GM18907 (cell line): Measurements from ENCODE around the gene MVB12B.

Source experiments
- ATAC-seq: cut with Tn5 transposase; IDR thresholded peaks from one replicate; pipeline ENCODE4 v1.9.1; 2021; ENCODE audit warnings: mild to moderate bottlenecking, moderate library complexity; ENCODE audit not compliant: unreplicated experiment

MVB12B gene

GRCh38 chr9:126401581-126401980, 75.0 kb downstream of the MVB12B start:
- no peak for ATAC-seq

GRCh38 chr9:126403397-126403796, 76.8 kb downstream of the MVB12B start:
- no peak for ATAC-seq

- no peak for ATAC-seq
Measured at GRCh38 chr9:126404459-126404858, 77.8 kb downstream of the MVB12B start.

- ATAC-seq = no peak
Measured at GRCh38 chr9:126406075-126406667, 79.5 kb downstream of the MVB12B start.

- no peak for ATAC-seq
Measured at GRCh38 chr9:126407114-126407870, 80.7 kb downstream of the MVB12B start.

GRCh38 chr9:126408004-126408403, 81.4 kb downstream of the MVB12B start:
- ATAC-seq = no peak

GRCh38 chr9:126410229-126410628, 83.6 kb downstream of the MVB12B start:
- ATAC-seq = no peak

GRCh38 chr9:126411225-126411947, 84.8 kb downstream of the MVB12B start:
- ATAC-seq = peak; percentile 73

- peak; percentile 38 for ATAC-seq
Measured at GRCh38 chr9:126411948-126412284, 85.3 kb downstream of the MVB12B start.

GRCh38 chr9:126412905-126413304, 86.3 kb downstream of the MVB12B start:
- ATAC-seq = no peak

GRCh38 chr9:126413391-126414068, 86.9 kb downstream of the MVB12B start:
- ATAC-seq = no peak

- ATAC-seq = no peak
Measured at GRCh38 chr9:126415741-126416370, 89.2 kb downstream of the MVB12B start.

GRCh38 chr9:126417043-126417442, 90.4 kb downstream of the MVB12B start:
- no peak for ATAC-seq

GRCh38 chr9:126417684-126418083, 91.1 kb downstream of the MVB12B start:
- ATAC-seq = no peak

- no peak for ATAC-seq
Measured at GRCh38 chr9:126418608-126419007, 92.0 kb downstream of the MVB12B start.

- no peak for ATAC-seq
Measured at GRCh38 chr9:126419475-126419874, 92.8 kb downstream of the MVB12B start.

GRCh38 chr9:126420135-126420534, 93.5 kb downstream of the MVB12B start:
- ATAC-seq = no peak

GRCh38 chr9:126420643-126421564, 94.3 kb downstream of the MVB12B start:
- ATAC-seq = no peak

GRCh38 chr9:126421567-126422428, 95.2 kb downstream of the MVB12B start:
- no peak for ATAC-seq
